Neural crest cell (in vitro differentiated cells): ENCODE measurements around the gene CAMK2N1. TPM values are rescaled to one million over a fixed set of nuclear protein-coding genes. Genes with fewer than 3 reads are reported as not detected.
A peak's percentile ranks its signal among the peaks of the same experiment; 100 is the strongest.

Source experiments
- DNase-seq: peaks from one replicate; pipeline ENCODE4 v3.0.0; 2021; ENCODE audit warnings: low read depth, mixed read lengths, low spot score
- H3K27ac Mint-ChIP-seq: one replicate; pipeline ENCODE4 v1.8.0; 2021; ENCODE audit warnings: mild to moderate bottlenecking, mixed read lengths; ENCODE audit not compliant: unreplicated experiment
- H3K27me3 Mint-ChIP-seq: 2 replicates; pipeline ENCODE4 v1.8.0; 2021; ENCODE audit warnings: low read depth, mild to moderate bottlenecking, mixed read lengths
- H3K36me3 Mint-ChIP-seq: 2 replicates; pipeline ENCODE4 v1.8.0; 2021; ENCODE audit warnings: low read depth, mild to moderate bottlenecking, mixed read lengths
- H3K4me1 Mint-ChIP-seq: 2 replicates; pipeline ENCODE4 v1.8.0; 2021; ENCODE audit warnings: mixed read lengths
- H3K4me3 Mint-ChIP-seq: one replicate; pipeline ENCODE4 v1.8.0; 2021; ENCODE audit warnings: mild to moderate bottlenecking, mixed read lengths
- H3K9me3 Mint-ChIP-seq: 2 replicates; pipeline ENCODE4 v1.8.0; 2021; ENCODE audit warnings: mixed read lengths
- total RNA-seq: library from RNA; stranded (reverse); gene quantifications from 2 replicates; pipeline ENCODE4 v1.2.1, GENCODE V29; 2021
- TF ChIP-seq, protein P1 (sequence below): fragments of 200-600 bp; sonication (generic); conservative IDR thresholded peaks from 2 replicates; pipeline ENCODE4 v1.5.0; 2021; ENCODE audit warnings: antibody characterized with exemption, mild to moderate bottlenecking

Gene CAMK2N1
- total RNA-seq, 1 donor from 2014 or later, result 31.4 TPM

DNA sequence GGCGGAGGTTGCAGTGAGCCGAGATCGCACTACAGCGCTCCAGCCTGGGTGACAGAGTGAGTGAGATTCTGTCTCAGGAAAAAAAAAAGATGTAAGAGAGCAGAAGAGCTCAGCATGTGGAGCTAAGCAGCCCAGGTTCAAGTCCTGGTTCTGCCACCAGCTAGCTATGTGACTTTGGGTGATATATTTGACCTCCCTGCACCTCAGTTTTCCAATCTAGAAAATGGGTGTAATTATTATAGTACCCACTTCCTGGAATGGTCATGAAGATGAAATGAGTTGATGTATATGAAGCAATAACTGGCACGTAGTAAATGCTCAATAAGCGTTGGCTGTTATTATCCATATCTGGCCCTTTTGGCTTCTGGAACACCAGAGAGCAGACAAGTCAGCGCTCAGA, 38.2 kb downstream of the CAMK2N1 start:
- Mint-ChIP-seq H3K4me3 (no peak overlapping the region), H3K27ac (no peak overlapping the region), H3K9me3 (no peaks in the 10 kb centered on the region), H3K4me1 (peaks cover 35% of the 10 kb centered on the region), H3K27me3 (peaks cover 36% of the 10 kb centered on the region), H3K36me3 (no peaks in the 10 kb centered on the region)
- TF ChIP-seq, protein P1, sequence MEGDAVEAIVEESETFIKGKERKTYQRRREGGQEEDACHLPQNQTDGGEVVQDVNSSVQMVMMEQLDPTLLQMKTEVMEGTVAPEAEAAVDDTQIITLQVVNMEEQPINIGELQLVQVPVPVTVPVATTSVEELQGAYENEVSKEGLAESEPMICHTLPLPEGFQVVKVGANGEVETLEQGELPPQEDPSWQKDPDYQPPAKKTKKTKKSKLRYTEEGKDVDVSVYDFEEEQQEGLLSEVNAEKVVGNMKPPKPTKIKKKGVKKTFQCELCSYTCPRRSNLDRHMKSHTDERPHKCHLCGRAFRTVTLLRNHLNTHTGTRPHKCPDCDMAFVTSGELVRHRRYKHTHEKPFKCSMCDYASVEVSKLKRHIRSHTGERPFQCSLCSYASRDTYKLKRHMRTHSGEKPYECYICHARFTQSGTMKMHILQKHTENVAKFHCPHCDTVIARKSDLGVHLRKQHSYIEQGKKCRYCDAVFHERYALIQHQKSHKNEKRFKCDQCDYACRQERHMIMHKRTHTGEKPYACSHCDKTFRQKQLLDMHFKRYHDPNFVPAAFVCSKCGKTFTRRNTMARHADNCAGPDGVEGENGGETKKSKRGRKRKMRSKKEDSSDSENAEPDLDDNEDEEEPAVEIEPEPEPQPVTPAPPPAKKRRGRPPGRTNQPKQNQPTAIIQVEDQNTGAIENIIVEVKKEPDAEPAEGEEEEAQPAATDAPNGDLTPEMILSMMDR, result no peak
- DNase-seq, result no peak

DNA sequence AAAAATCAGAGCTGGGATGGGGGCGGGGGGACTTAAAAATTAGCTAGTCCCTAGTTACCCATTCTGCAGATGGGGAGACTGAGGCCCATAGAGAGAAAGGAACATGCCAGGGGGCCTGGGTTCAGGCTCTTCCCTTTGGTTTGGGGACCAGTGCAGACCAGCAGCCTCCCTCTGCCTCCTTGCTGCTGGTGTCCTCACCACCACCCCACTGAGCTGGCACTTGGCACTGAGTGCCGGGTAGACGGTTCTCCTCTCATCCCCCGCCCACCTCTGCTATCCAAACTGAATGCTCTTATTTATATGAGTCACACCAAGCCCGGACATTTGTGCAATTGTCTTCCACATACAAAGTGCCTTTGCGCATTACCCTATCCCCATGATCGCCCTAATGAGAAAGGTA, 39.2 kb downstream of the CAMK2N1 start:
- H3K36me3 Mint-ChIP-seq, result no peaks in the 10 kb centered on the region
- H3K4me1 Mint-ChIP-seq, result peaks cover 35% of the 10 kb centered on the region
- TF ChIP-seq, protein P1, result no peak
- no peaks in the 10 kb centered on the region for H3K9me3 Mint-ChIP-seq
- DNase-seq, result no peak
- H3K4me3 Mint-ChIP-seq, result no peak overlapping the region
- H3K27me3 Mint-ChIP-seq, result peaks cover 36% of the 10 kb centered on the region
- H3K27ac Mint-ChIP-seq, result no peak overlapping the region

DNA sequence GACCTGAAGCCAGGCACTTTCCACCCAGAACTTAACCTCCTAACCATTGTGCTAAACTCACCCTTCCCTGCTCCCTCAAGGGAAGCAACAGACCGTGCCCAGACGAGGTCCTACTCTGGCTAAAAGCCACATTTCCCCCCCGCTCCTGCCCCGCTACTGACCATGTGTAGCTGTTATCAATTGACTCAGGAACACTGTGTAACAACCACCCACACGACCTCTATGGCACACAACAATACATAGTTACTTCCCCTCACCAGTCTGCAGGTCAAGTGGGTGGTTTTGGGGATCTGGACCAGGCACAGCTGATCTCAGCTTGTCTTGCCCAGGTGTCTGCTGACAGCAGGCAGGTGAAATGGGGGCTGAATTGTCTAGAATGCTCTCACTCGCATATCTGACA, 40.1 kb downstream of the CAMK2N1 start:
- no peak overlapping the region for H3K27ac Mint-ChIP-seq
- H3K27me3 Mint-ChIP-seq, result peaks cover 33% of the 10 kb centered on the region
- H3K36me3 Mint-ChIP-seq, result no peaks in the 10 kb centered on the region
- TF ChIP-seq, protein P1, result no peak
- H3K4me1 Mint-ChIP-seq, result peaks cover 35% of the 10 kb centered on the region
- DNase-seq, result no peak
- no peaks in the 10 kb centered on the region for H3K9me3 Mint-ChIP-seq
- no peak overlapping the region for H3K4me3 Mint-ChIP-seq

DNA sequence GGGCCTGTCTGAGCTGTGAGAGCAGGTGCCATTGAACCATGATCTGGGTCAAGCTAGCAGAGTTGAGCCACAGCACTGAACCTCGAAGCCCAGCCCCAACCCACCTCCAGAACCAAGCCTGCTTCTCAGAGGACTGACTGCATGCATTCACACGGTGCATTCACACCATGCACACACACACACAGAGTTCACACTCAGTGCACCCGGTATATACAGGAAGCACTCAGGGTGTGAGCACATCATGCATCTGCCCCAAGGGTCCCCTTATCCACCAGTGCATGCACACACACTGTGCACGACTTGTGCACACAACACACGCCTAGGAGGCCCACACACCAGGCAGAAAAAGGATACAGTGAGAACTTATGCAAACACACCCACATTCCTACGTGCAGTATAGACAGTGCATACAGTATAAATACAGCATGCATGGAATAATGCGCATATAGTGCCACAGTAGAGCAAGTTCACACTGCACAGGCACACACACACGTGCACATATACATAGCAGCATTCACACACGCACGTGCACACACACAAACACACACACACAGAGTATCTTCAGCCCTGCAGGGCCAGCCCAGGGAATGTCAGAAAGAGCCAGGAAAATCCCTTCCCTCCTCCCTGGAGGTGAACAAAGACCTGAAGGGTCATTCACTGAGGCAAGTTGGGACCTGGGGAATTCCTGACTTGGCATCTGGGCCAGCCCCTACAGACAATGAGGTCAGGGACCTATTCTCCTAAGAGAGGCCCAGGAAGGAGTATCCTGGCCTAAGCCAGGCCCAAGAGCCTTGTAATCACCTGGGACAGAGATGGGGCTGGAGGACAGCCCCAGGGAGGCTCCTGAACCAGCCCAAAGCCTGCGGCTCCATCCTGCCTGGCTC, 42.1 kb downstream of the CAMK2N1 start:
- no peaks in the 10 kb centered on the region for H3K9me3 Mint-ChIP-seq
- DNase-seq, result no peak
- H3K4me1 Mint-ChIP-seq, result peaks cover 34% of the 10 kb centered on the region
- peaks cover 17% of the 10 kb centered on the region for H3K27me3 Mint-ChIP-seq
- TF ChIP-seq, protein P1, result no peak
- peak overlapping the region; percentile 50 for H3K27ac Mint-ChIP-seq
- no peaks in the 10 kb centered on the region for H3K36me3 Mint-ChIP-seq
- H3K4me3 Mint-ChIP-seq, result no peak overlapping the region

DNA sequence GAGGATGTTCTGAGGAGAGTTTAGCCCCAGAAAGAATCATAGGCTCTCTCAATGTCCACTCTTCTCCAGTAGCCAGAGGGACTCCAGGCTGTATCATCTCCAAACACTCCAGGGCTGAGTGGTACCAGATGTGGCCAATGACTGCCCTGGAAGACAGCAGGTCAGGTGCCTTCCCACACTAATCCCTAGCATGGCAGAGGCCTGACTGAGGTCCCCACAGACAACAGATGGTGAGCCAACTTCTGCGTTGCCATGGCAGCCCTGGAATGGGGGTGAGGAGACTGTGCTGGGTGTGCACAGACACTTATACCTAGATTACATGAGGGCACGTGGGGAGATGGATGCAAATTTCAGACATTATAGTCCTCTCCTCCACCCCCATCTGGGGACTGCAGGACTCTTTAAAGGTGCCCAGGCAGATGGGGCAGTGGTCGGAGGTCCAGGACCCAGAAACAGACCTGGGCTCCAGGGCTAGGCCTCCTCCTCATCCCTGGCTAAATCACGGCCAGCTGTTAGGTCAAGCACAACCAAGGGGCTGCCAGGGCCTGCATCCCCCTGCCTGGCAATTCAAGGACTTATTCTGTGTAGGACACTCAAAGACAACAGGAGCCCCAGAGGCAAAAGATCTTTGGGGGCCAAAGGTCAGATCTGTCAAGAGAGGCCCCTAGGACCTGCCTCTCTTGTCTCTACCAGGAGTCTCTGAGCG, 42.9 kb downstream of the CAMK2N1 start:
- no peak overlapping the region for H3K4me3 Mint-ChIP-seq
- H3K27me3 Mint-ChIP-seq, result peaks cover 12% of the 10 kb centered on the region
- H3K27ac Mint-ChIP-seq, result peak overlapping the region; percentile 50
- peaks cover 27% of the 10 kb centered on the region for H3K4me1 Mint-ChIP-seq
- no peaks in the 10 kb centered on the region for H3K9me3 Mint-ChIP-seq
- DNase-seq, result no peak
- TF ChIP-seq, protein P1, result no peak
- no peaks in the 10 kb centered on the region for H3K36me3 Mint-ChIP-seq
